HepG2 (cell line): ENCODE measurements around the gene TLK1. TPM values are rescaled to one million over a fixed set of nuclear protein-coding genes. Genes with fewer than 3 reads are reported as not detected.

Experiments used
- ARNT ChIP-seq: fragments of 450-650 bp; IDR thresholded peaks from 2 replicates; pipeline ENCODE4 v1.6.1; 2017
- DZIP1 ChIP-seq: sonication (generic); formaldehyde crosslinking; IDR thresholded peaks from 2 replicates; pipeline ENCODE4 v1.5.0; 2020; ENCODE audit warnings: mild to moderate bottlenecking, missing genetic modification reagents
- KLF16 ChIP-seq, 2 experiments: sonication (generic) in 1 of 2; formaldehyde crosslinking in 1 of 2; IDR thresholded peaks; 2 replicates each; pipeline versions ENCODE4 v1.6.1 to v1.8.0; 2016 to 2023; ENCODE audit warnings: missing genetic modification reagents in 2 of 2, missing compliant biosample characterization in 1 of 2
- KMT2B ChIP-seq: IDR thresholded peaks from 2 replicates; pipeline ENCODE4 v1.6.1; 2016; ENCODE audit warnings: missing genetic modification reagents, missing compliant biosample characterization
- MIER3 ChIP-seq: IDR thresholded peaks from 2 replicates; pipeline ENCODE4 v1.6.1; 2016; ENCODE audit warnings: missing compliant biosample characterization, borderline replicate concordance
- MIXL1 ChIP-seq: IDR thresholded peaks from 2 replicates; pipeline ENCODE4 v1.6.1; 2016
- NAIF1 ChIP-seq: sonication (generic); formaldehyde crosslinking; IDR thresholded peaks from 2 replicates; pipeline ENCODE4 v1.5.0; 2020; ENCODE audit warnings: mild to moderate bottlenecking, missing genetic modification reagents, borderline replicate concordance
- POLR2A ChIP-seq, 2 experiments: IDR thresholded peaks; 2 replicates each; pipeline ENCODE4 v1.6.1; 2011; ENCODE audit warnings: low read depth in 2 of 2, low read length in 2 of 2, mild to moderate bottlenecking in 1 of 2, moderate library complexity in 1 of 2; ENCODE audit not compliant: insufficient read depth in 1 of 2
- POLR2AphosphoS5 ChIP-seq: IDR thresholded peaks from 2 replicates; pipeline ENCODE4 v1.6.1; 2012; ENCODE audit warnings: low read depth, low read length
- RCOR2 ChIP-seq: IDR thresholded peaks from 2 replicates; pipeline ENCODE4 v1.6.1; 2016; ENCODE audit warnings: missing biosample characterization, missing genetic modification reagents
- RFX1 ChIP-seq: fragments of 450-650 bp; IDR thresholded peaks from 2 replicates; pipeline ENCODE4 v1.6.1; 2017
- SOX6 ChIP-seq, 2 experiments: fragments of 450-650 bp in 1 of 2; sonication (generic) in 1 of 2; formaldehyde crosslinking in 1 of 2; IDR thresholded peaks; 2 replicates each; pipeline versions ENCODE4 v1.4.0 to v1.6.1; 2017 to 2020; ENCODE audit warnings: antibody characterized with exemption in 1 of 2, mild to moderate bottlenecking in 1 of 2, missing genetic modification reagents in 1 of 2
- ZBTB2 ChIP-seq: sonication (generic); formaldehyde crosslinking; IDR thresholded peaks from 2 replicates; pipeline ENCODE4 v1.8.0; 2022; ENCODE audit warnings: low read depth, missing genetic modification reagents
- ZNF33A ChIP-seq: sonication (generic); formaldehyde crosslinking; IDR thresholded peaks from 2 replicates; pipeline ENCODE4 v1.5.1; 2020; ENCODE audit warnings: missing genetic modification reagents, mild to moderate bottlenecking, moderate library complexity, borderline replicate concordance
- ZNF446 ChIP-seq: sonication (generic); formaldehyde crosslinking; IDR thresholded peaks from 2 replicates; pipeline ENCODE4 v1.5.0; 2020; ENCODE audit warnings: mild to moderate bottlenecking, missing genetic modification reagents
- ZNF605 ChIP-seq: sonication (generic); formaldehyde crosslinking; IDR thresholded peaks from 2 replicates; pipeline ENCODE4 v1.8.0; 2022; ENCODE audit warnings: mild to moderate bottlenecking, missing genetic modification reagents
- polyA plus RNA-seq, 8 experiments: library from polyadenylated mRNA; depleted of rRNA in 3 of 8; stranded (reverse) in 7 of 8; unstranded in 1 of 8; fragments of >200 nt; fragmentation: Illumina TruSeq in 4 of 8; extraction: Trizol in 4 of 8; gene quantifications; 2 replicates each; pipeline versions ENCODE4 v1.2.1 to v1.2.3, GENCODE V29; 2011 to 2016; ENCODE audit warnings: low read depth in 4 of 8, missing spikeins in 1 of 8, mixed read lengths in 1 of 8; ENCODE audit not compliant: insufficient read depth in 1 of 8
- total RNA-seq, 5 experiments: library from RNA; depleted of rRNA; stranded (reverse); fragments of >200 nt; fragmentation: Illumina TruSeq; extraction: Trizol; gene quantifications; 2 replicates each; pipeline ENCODE4 v1.2.3, GENCODE V29; 2016; ENCODE audit warnings: low read depth in 1 of 5
- TF ChIP-seq, protein P1 (sequence below): sonication (generic); formaldehyde crosslinking; IDR thresholded peaks from 2 replicates; pipeline ENCODE4 v1.4.0; 2020; ENCODE audit warnings: missing genetic modification reagents
- TF ChIP-seq, protein P2 (sequence below): fragments of 450-650 bp; IDR thresholded peaks from 2 replicates; pipeline ENCODE4 v1.6.1; 2016
- TF ChIP-seq, protein P3 (sequence below), 2 experiments: sonication (generic) in 1 of 2; formaldehyde crosslinking in 1 of 2; IDR thresholded peaks; 2 replicates each; pipeline versions ENCODE4 v1.4.0 to v1.6.1; 2018 to 2020; ENCODE audit warnings: missing genetic modification reagents in 2 of 2, borderline replicate concordance in 1 of 2, low read depth in 1 of 2, mild to moderate bottlenecking in 1 of 2, missing biosample characterization in 1 of 2
- TF ChIP-seq, protein P4 (sequence below): sonication (generic); formaldehyde crosslinking; IDR thresholded peaks from 2 replicates; pipeline ENCODE4 v1.5.0; 2020; ENCODE audit warnings: mild to moderate bottlenecking, missing genetic modification reagents

TLK1 gene
- total and polyA plus RNA-seq, 2 of the 13 experiments (the other 11 are each of a cell fraction or from before 2014, with no cell fraction given) = 16.8 to 28.7 TPM

GRCh38 chr2:171154348-171154747 is 6.3 kb downstream of the TLK1 start (continued):
- no peak for TF ChIP-seq SOX6 (IDR thresholded peaks at IDR 0.05)
- peak; percentile 38 for TF ChIP-seq SOX6 (CRISPR knock-in tag; IDR thresholded peaks at IDR 0.05)
- 0 out of 2 replicates have a peak, but pooled peaks have one; percentile 51 for TF ChIP-seq MIXL1
- TF ChIP-seq, protein P1, sequence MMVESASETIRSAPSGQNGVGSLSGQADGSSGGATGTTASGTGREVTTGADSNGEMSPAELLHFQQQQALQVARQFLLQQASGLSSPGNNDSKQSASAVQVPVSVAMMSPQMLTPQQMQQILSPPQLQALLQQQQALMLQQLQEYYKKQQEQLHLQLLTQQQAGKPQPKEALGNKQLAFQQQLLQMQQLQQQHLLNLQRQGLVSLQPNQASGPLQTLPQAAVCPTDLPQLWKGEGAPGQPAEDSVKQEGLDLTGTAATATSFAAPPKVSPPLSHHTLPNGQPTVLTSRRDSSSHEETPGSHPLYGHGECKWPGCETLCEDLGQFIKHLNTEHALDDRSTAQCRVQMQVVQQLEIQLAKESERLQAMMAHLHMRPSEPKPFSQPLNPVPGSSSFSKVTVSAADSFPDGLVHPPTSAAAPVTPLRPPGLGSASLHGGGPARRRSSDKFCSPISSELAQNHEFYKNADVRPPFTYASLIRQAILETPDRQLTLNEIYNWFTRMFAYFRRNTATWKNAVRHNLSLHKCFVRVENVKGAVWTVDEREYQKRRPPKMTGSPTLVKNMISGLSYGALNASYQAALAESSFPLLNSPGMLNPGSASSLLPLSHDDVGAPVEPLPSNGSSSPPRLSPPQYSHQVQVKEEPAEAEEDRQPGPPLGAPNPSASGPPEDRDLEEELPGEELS (CRISPR knock-in tag) = 0 out of 2 replicates have a peak, but pooled peaks have one; percentile 26
- no peak for TF ChIP-seq RFX1
- TF ChIP-seq KMT2B (CRISPR knock-in tag) = peak; percentile 54; the same call in 1 of the 2 replicates
- TF ChIP-seq, protein P2, sequence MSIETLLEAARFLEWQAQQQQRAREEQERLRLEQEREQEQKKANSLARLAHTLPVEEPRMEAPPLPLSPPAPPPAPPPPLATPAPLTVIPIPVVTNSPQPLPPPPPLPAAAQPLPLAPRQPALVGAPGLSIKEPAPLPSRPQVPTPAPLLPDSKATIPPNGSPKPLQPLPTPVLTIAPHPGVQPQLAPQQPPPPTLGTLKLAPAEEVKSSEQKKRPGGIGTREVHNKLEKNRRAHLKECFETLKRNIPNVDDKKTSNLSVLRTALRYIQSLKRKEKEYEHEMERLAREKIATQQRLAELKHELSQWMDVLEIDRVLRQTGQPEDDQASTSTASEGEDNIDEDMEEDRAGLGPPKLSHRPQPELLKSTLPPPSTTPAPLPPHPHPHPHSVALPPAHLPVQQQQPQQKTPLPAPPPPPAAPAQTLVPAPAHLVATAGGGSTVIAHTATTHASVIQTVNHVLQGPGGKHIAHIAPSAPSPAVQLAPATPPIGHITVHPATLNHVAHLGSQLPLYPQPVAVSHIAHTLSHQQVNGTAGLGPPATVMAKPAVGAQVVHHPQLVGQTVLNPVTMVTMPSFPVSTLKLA = no peak
- TF ChIP-seq MIER3 (CRISPR knock-in tag) = no peak
- TF ChIP-seq, protein P3, sequence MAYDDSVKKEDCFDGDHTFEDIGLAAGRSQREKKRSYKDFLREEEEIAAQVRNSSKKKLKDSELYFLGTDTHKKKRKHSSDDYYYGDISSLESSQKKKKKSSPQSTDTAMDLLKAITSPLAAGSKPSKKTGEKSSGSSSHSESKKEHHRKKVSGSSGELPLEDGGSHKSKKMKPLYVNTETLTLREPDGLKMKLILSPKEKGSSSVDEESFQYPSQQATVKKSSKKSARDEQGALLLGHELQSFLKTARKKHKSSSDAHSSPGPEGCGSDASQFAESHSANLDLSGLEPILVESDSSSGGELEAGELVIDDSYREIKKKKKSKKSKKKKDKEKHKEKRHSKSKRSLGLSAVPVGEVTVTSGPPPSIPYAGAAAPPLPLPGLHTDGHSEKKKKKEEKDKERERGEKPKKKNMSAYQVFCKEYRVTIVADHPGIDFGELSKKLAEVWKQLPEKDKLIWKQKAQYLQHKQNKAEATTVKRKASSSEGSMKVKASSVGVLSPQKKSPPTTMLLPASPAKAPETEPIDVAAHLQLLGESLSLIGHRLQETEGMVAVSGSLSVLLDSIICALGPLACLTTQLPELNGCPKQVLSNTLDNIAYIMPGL (CRISPR knock-in tag; IDR thresholded peaks at IDR 0.05; ENCODE audit: borderline replicate concordance in 1 of 2, low read depth in 1 of 2) = no peak
- no peak for TF ChIP-seq ARNT
- no peak for TF ChIP-seq NAIF1
- TF ChIP-seq, protein P4, sequence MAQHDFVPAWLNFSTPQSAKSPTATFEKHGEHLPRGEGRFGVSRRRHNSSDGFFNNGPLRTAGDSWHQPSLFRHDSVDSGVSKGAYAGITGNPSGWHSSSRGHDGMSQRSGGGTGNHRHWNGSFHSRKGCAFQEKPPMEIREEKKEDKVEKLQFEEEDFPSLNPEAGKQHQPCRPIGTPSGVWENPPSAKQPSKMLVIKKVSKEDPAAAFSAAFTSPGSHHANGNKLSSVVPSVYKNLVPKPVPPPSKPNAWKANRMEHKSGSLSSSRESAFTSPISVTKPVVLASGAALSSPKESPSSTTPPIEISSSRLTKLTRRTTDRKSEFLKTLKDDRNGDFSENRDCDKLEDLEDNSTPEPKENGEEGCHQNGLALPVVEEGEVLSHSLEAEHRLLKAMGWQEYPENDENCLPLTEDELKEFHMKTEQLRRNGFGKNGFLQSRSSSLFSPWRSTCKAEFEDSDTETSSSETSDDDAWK = no peak
- 0 out of 2 replicates have a peak, but pooled peaks have one; percentile 18 for TF ChIP-seq RCOR2 (CRISPR knock-in tag)
- TF ChIP-seq ZNF446 = no peak
- no peak for TF ChIP-seq DZIP1
- peak; percentile 56 for TF ChIP-seq POLR2AphosphoS5
- TF ChIP-seq ZNF605 (CRISPR knock-in tag) = no peak
- TF ChIP-seq ZBTB2 (CRISPR knock-in tag) = no peak
- TF ChIP-seq ZNF33A (CRISPR knock-in tag) = no peak
- TF ChIP-seq KLF16 (CRISPR knock-in tag; IDR thresholded peaks at IDR 0.05) = no peak
- TF ChIP-seq POLR2A (IDR thresholded peaks at IDR 0.05; ENCODE audit: insufficient read depth in 1 of 2, low read depth in 2 of 2, low read length in 2 of 2) = peak in 1 of 2 experiments; percentile 64; a peak in 2 of 4 replicates
